IMR-90 (cell line): ENCODE data around the gene C22orf31.

Experiments
- CEBPB ChIP-seq: IDR thresholded peaks from 2 replicates; pipeline ENCODE4 v1.6.1; 2012; ENCODE audit warnings: low read depth, low read length, improper control_type of control experiment
- MAZ ChIP-seq: IDR thresholded peaks from 2 replicates; pipeline ENCODE4 v1.6.1; 2012; ENCODE audit warnings: low read depth, mild to moderate bottlenecking, low read length, improper control_type of control experiment, moderate library complexity, borderline replicate concordance
- MXI1 ChIP-seq: IDR thresholded peaks from 2 replicates; pipeline ENCODE4 v1.6.1; 2012; ENCODE audit warnings: low read depth, mild to moderate bottlenecking, low read length, moderate library complexity, borderline replicate concordance
- POLR2A ChIP-seq: IDR thresholded peaks from 2 replicates; pipeline ENCODE4 v1.6.1; 2012; ENCODE audit warnings: mild to moderate bottlenecking, low read depth, low read length
- RCOR1 ChIP-seq: IDR thresholded peaks from 2 replicates; pipeline ENCODE4 v1.6.1; 2012; ENCODE audit warnings: mild to moderate bottlenecking, low read length, improper control_type of control experiment; ENCODE audit not compliant: insufficient replicate concordance
- RFX5 ChIP-seq: IDR thresholded peaks from 2 replicates; pipeline ENCODE4 v1.8.0; 2012; ENCODE audit warnings: low read depth, mild to moderate bottlenecking, low read length, moderate library complexity
- SMC3 ChIP-seq: fragments of 150-350 bp; IDR thresholded peaks from 2 replicates; pipeline ENCODE4 v1.6.1; 2016; ENCODE audit warnings: low read depth, mild to moderate bottlenecking, antibody characterized with exemption, low read length, moderate library complexity
- USF2 ChIP-seq: fragments of 150-350 bp; IDR thresholded peaks from 2 replicates; pipeline ENCODE4 v1.6.1; 2017; ENCODE audit warnings: mild to moderate bottlenecking, antibody characterized with exemption, low read length, low read depth
- TF ChIP-seq, protein P1 (sequence below): conservative IDR thresholded peaks from 2 replicates; pipeline ENCODE4 v1.5.1; 2012; ENCODE audit warnings: mild to moderate bottlenecking, low read depth, low read length, improper control_type of control experiment
- TF ChIP-seq, protein P2 (sequence below): fragments of 150-350 bp; IDR thresholded peaks from 2 replicates; pipeline ENCODE4 v1.6.1; 2016; ENCODE audit warnings: low read depth, mild to moderate bottlenecking, low read length, moderate library complexity, borderline replicate concordance

- TF ChIP-seq POLR2A = no peak
- TF ChIP-seq, protein P1, sequence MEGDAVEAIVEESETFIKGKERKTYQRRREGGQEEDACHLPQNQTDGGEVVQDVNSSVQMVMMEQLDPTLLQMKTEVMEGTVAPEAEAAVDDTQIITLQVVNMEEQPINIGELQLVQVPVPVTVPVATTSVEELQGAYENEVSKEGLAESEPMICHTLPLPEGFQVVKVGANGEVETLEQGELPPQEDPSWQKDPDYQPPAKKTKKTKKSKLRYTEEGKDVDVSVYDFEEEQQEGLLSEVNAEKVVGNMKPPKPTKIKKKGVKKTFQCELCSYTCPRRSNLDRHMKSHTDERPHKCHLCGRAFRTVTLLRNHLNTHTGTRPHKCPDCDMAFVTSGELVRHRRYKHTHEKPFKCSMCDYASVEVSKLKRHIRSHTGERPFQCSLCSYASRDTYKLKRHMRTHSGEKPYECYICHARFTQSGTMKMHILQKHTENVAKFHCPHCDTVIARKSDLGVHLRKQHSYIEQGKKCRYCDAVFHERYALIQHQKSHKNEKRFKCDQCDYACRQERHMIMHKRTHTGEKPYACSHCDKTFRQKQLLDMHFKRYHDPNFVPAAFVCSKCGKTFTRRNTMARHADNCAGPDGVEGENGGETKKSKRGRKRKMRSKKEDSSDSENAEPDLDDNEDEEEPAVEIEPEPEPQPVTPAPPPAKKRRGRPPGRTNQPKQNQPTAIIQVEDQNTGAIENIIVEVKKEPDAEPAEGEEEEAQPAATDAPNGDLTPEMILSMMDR = no peak
- no peak for TF ChIP-seq MAZ
- TF ChIP-seq MXI1 = no peak
- no peak for TF ChIP-seq USF2
- TF ChIP-seq RFX5 = no peak
- no peak for TF ChIP-seq SMC3
- TF ChIP-seq RCOR1 = no peak
- TF ChIP-seq CEBPB = no peak
- TF ChIP-seq, protein P2, sequence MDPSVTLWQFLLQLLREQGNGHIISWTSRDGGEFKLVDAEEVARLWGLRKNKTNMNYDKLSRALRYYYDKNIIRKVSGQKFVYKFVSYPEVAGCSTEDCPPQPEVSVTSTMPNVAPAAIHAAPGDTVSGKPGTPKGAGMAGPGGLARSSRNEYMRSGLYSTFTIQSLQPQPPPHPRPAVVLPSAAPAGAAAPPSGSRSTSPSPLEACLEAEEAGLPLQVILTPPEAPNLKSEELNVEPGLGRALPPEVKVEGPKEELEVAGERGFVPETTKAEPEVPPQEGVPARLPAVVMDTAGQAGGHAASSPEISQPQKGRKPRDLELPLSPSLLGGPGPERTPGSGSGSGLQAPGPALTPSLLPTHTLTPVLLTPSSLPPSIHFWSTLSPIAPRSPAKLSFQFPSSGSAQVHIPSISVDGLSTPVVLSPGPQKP = no peak
Observed at GRCh38 chr22:29009148-29009547, 52.5 kb downstream of the C22orf31 start.
